ENCODE data around the gene NHS. TPM values are rescaled to one million over a fixed set of nuclear protein-coding genes. Genes with fewer than 3 reads are reported as not detected.

The NHS gene
- 3.0 and 3.1 TPM in 2 replicates for total RNA-seq (2014; rRNA removed; shearing (Covaris generic))

DNA sequence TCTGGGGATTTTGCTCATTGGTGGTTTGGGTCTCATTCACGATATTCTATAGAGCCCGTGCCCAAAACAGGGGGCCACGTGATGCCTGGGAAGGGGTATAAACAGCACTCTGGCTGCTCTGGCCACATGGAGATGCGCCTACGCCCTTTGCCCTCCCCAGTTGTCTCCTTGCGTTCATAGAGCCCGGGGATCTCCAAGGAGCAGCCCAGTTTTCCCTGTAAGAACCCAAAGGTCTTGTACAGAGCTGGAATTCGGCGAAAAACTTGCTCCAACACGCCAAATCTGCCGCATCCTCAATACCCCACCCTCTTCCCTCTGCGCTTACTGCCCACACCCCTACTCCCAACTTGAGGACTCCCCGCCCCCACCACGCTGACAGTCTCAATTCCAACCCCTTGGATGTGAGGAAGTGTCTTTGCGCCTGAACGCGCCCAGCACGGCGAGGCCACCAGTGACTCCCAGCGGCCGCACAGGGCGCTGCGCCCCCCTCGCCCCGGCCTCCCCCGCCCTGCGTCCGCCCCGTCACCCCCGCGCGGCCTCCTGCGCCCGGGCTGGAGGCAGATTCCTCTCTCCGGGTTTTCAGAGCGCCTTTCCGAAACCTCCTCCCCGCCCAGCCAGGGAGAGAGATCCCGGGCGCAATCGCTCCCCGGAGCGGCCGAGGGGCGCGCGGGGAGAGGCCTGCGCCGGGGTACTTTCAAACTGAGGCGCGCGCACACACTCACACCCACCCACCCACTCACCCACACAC, at the start of gene NHS:
Gene NHS, plus strand, starts transcription at position 582 of the 748 bp plus-strand sequence. CDS start 558 bp downstream, outside the sequence.
- peak; percentile 62 for DNase-seq (ENCODE audit: low spot score)

DNA sequence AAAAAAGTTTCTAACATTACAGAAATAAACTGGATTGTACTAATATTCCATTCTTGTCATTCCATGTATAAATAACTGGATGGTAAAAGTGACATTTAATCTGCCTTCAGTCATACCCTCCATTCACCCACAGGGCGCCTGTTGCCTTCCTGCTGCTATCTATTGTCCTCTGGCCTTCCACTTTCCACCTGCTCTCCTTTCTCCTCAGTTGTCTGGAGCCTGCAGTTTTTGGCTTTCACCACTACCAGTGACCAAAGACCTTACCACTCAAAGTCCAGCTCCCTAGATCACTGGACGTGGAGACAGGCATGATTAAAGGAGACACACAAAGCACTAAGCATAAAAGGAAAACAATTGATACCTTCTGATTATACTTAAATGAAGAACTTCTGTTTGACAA, 46.2 kb upstream of the NHS start:
- no peak for DNase-seq (ENCODE audit: low spot score)

DNA sequence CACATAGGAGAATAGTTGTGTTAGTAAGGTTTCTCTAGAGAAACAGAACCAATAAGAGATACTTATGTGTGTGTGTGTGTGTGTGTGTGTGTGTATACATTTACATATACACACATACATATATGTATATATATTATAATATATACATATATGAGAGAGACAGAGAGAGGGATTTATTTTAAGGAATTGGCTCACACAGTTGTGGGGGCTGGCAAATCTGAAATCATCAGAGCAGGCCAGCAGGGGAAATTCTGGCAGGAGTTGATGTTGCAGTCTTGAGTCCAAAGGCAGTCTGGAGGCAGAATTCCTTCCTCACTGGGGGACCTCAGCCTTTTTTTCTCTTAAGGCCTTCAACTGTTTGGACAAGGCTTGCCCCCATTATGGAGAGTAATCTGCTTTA, 38.6 kb upstream of the NHS start:
- no peak for DNase-seq (ENCODE audit: low spot score)

DNA sequence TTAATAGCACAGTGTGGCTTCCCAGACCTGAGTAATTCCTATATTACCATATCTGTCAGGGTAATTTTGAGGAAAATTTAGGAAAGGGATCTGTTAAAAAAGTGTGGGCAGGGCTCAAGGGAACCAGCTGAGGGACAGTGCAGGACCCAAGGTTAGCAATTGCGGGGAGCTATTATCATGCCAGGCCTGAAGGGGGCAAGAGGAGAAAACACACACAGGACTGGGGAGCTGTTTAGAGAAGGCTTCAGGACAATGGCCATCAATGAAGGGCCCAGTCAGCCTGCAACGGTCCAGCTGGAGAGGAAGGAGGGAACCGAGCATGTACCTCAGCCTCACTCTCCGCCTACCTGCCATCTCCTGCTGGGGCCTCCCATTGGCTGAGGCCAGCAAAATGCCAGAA, 19.0 kb upstream of the NHS start:
- no peak for DNase-seq (ENCODE audit: low spot score)

DNA sequence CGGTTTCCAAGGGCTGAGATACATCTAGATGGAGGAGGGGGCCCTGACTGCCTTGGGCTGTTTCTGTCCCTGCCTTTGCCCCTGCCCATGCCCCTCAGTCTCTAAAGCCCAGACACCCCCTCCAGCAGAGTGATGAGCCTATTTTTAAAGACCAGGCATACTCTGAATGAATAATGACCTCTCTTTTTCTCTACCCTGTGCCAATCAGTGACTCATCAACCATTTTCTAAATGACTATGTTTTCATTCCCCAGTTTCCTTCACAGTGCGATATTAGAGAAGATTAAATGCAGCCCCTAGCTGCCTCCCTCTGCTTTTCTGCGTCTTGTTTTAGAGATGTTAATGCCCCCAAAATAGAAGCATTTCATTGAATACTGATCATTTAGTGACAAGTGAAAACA, 15.5 kb upstream of the NHS start:
- DNase-seq (ENCODE audit: low spot score) = peak; percentile 45

DNA sequence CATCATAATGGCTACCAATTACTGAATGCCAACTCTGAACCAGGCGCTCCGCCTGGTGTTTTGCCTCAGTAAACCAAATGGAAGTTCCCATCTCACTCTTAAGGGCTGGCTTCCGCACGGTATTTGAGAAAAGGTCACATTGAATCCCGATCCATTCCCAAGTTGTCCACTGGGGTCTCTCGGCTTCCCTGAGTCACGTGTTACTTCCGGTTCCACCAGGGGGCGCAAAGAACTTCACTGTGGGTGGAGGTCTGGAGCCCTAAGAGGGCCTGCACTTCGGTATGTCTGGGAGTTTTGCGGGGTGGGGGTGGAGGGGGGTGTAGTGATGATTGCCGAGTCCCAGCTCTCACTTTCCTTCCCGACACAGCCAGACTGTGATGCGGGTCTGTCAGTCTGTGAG, 13.4 kb upstream of the NHS start:
- DNase-seq (ENCODE audit: low spot score) = peak; percentile 14

DNA sequence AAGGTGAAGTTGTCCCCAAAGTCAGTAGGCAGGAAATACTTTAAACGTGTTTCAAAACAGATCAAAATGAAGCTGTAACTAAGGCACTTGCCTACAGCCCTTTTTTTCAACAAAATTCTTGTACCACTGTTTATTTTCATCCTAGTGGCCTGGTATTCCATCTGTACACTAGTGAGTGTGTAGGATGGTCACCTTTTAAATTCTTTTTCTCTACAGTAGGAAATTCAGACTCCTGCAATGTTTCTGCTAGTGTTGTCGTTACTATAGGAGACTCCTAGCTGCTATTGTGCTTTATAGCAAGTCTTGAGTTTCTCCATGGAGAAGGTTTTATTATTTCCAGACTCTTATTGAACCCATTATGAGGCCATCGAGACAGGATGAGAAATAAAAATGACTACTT, 7.0 kb upstream of the NHS start:
- DNase-seq (ENCODE audit: low spot score) = no peak

DNA sequence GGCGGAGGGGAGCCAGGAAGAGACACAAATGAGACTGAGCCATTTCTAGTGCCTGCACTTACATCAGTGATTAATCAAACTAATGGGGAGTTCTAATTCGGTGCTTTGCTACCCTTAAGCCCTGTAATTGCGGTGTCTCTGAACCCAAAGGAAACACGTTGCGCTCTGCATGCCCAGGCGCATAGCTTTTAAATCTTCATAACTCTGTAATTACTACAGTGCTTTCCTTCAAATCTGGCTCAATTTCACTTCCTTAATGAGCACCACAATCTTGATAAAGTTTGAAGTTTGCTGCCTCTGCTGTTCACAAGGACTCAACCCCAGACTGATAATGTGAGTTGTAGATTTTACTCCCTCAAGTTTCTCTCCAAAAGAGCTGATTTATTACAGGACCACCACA, 5.7 kb upstream of the NHS start:
- DNase-seq (ENCODE audit: low spot score) = peak; percentile 5

DNA sequence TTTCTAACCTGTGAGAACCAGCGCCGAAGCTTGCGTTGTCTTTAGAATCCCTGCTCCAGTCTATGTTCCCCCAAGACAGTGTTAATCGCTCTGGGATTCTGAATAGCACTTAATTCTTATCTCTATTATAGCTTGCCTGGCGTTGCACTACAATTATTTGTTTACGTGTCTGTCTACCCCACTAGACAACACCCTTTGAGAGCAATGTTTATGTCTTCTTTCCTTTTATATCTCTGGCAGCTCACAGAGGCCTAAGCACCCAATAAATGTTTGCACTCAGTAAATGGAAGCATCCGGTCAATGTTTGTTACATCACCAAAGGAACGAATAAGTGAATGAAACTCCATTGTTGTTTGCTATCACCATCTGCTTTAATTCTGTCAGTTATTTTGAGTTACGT, 4.8 kb upstream of the NHS start:
- DNase-seq (ENCODE audit: low spot score) = no peak

DNA sequence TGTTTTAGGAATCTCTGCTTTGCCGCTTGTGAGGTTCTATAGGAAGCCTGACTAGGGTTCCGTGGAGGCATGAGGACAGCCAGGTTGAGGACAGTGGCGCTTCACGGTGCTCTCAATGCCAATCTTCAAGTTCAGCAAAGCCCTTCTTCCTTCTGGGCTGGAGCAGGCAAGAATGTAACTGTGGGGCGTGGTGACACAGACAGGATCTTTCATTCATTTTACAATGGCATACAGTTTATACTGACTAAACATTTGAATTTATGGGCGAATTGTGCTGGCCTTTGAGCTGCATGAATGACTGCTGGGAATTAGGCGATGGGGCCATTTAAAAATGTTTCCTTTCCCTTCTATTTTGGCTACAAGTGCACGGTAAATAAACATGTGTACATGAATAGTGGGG, 2.9 kb upstream of the NHS start:
- DNase-seq (ENCODE audit: low spot score) = no peak

DNA sequence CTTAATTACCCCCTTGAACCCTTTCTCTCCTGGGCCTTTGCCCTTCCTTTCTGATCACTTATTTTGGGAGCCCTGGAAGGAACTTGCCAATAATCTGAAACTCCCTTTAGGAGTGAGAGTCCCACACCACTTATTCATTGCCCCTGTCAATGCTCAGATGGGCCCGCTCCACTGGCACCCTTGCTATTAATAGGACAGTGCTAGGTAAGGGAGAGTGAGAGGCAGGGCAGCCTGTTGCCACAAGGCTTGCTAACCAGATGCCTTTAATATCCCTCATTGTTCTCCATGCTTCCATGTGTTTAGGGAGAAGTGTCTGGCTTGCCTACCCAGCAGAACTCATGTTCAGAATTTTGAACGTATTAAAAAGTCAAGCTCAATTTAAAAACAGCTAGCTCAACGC, 1.7 kb upstream of the NHS start:
- no peak for DNase-seq (ENCODE audit: low spot score)

DNA sequence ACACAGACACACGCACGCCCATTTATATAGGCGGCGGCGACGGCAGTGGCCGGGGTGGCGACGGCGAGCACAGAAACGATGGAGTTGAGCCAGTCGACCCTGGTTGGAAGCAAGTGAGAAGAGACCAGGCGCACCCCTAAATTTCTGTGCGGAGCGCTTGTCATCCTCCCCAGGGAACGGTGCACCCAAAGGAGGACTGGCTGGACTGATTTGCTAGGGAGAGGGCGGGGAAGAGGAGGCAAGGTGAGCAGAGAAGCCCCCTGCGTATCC, 302 bp downstream of the NHS start:
- peak; percentile 4 for DNase-seq (ENCODE audit: low spot score)

DNA sequence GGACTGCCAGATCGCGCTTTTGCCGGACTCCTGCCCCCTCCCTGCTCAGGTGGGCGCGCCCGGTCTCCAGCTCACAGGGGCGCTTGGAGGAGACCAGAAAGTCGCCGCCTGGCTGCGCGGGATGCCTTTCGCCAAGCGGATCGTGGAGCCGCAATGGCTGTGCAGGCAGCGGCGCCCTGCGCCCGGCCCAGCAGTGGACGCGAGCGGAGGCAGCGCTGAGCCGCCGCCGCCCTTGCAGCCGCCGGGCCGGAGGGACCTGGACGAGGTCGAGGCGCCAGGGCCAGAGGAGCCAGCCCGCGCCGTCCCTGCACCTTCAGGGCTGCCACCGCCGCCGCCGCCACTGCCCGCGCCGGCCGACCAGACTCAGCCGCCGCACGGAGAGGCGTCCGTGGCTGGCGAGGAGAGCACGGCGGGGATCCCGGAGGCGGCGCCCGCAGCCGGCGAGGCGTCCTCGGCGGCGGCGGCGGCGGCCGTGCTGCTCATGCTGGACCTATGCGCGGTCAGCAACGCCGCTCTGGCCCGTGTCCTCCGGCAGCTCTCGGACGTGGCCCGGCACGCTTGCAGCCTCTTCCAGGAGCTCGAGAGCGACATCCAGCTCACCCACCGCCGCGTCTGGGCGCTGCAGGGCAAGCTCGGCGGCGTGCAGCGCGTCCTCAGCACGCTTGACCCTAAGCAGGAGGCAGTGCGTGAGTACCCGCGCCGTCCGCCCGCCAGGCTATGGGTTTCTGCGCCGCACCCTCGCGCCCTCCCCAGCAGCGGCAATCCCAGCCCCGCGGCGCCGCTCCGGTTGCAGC, 834 bp downstream of the NHS start:
- DNase-seq (ENCODE audit: low spot score) = peak; percentile 3

DNA sequence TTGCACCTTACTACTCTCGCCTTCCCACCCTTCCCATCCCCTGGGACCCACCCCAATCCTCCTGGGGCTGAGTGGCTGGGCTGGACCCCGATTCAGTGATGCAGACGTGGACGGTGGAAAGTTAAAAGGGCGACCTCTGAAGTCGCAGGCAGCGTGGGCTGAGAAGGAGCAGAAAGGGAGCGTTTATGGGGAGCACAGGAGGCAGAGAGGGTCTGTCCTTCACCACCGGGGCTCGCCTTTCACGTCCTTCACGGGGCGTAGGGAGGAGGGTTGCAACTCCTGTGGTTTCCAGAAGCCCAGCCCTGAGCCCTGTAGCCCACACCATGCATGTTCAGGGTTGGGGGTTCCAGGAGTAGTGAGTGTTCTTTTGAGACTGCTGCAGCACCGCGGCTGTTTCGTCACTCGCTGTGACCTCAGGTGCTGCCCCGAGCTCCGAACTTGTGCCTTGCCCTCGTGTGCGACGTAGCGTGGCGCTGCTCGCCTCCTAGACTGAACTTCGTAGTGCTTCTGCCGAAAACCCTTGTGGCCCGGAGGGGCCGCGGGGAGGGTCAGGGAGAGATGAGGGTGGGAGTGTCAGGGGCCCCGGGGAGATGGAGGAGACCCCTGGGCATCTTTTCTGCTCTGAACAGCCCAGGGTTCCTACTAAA, 1.6 kb downstream of the NHS start:
- DNase-seq (ENCODE audit: low spot score) = peak; percentile 2

DNA sequence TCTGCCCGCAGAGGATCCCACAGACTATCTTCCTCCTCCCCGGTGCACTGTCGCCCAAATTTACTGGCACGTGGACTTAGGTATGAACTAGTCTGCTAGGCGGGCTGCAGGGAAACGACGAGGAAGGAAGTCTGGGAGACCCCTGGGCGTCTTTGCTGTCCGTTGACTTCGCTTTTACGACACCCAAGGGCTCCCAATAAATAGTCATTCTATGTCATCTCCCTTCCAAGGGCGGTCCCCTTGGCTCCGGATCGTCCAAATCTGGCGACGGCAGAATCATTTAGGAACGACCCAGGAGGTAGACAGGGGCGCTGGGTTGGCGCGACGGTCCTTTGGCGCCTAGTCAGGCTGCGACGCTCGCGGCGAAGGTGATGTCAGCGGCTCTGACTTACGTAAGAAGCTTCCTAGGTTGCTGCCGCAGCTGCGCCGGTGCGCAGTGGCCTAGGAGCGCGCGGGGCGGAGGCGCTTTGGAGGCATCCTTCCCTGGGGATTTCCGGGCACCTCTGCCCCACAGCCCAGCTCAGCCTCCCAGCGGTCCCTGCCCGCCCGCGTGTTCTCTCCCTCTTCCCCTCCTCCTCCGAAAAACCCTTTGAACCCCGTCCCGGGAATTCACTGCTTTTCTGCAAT, 2.2 kb downstream of the NHS start:
- peak; percentile 58 for DNase-seq (ENCODE audit: low spot score)

DNA sequence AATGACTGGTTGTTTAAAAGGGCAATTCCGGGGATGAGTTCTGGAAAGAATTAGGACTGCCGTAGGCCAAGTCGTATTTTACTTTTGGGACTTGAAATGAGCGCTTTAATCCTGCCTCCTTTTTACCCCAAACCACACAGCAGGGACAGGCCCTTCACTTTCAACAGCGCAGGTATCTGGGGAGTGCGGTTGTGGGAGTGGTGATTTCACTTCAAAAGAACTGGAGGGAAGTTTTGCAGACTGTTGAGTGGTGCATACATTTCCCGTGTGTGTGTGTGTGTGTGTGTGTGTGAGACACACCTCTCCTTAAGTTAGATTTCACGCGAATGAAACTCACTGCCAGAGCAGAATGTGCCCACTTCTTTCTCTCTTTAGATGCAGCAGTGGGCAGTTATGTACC, 2.8 kb downstream of the NHS start:
- peak; percentile 2 for DNase-seq (ENCODE audit: low spot score)

DNA sequence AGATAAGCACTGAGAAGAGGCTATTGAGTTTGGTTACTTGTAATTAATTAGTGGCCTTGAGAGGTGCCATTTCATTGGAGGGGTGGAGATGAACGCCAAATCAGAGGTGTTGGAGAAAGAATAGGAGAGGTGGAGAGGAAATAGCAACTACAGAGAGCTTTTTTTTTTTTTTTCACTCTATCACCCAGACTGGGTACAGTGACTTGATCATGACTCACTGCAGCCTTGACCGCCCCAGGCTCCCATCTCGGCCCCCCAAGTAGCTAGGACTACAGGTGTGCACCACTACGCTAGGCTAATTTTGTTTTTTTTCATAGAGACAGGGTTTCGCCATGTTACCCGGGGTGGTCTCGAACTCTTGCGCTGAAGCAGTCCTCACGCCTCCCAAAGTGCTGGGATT, 5.2 kb downstream of the NHS start:
- peak; percentile 18 for DNase-seq (ENCODE audit: low spot score)

DNA sequence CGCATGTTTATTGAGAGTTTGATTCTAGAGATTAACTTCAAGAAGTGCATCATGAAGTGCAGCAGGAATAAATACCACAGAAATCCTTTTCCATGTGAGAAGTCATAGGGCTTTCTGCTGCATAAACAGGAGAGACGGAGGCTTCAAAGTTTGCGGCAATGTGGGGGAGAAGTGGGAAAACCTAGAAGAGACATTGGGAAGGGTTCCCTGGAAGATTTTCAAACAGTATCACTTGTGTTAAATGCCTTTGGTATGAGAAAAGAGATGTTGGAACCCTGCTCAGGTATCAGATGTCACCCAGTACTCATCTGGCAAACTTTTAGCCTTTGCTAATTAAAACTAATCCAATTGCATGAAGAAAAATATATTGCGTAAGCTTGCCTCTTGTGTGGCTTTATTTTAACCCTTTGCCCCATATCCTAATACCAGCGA, 15.4 kb downstream of the NHS start:
- no peak for DNase-seq (ENCODE audit: low spot score)

DNA sequence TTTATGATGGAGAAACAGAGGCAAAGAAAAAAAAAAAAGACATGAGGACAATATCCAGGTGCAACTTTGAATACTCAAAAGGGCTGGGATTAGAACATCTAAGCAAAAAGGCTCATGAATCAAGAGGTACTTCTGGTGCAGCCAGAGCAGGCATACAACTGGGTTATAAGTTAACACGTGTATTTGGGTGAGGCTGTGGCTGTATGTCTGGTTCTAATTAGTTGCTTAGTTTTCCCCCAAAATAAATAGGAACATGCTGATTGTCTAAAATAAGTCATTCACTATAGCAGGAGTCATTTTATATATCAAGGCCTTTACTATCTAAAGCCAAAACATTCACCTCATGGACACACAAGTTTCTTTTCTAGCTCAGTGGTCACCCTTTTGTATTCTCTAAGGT, 20.2 kb downstream of the NHS start:
- DNase-seq (ENCODE audit: low spot score) = no peak

DNA sequence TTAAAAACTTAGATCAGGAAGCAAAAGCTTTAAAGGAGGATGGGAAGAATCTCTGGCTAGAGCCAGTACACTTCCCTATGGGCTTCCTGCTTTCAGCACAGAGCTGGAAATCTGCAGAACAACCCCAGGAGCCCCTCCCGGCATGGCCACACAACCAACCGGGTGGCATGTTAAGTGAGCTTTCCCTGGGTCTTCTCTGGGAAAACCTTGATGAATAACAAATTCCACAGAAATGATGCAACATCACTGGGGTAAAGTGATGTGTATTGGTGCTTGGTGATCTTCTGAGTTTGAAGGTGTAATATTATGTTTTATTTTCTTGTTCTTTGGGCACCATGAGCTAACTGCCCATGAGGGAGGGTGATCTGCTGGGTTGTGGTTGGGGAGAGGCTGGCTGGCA, 22.1 kb downstream of the NHS start:
- peak; percentile 59 for DNase-seq (ENCODE audit: low spot score)

DNA sequence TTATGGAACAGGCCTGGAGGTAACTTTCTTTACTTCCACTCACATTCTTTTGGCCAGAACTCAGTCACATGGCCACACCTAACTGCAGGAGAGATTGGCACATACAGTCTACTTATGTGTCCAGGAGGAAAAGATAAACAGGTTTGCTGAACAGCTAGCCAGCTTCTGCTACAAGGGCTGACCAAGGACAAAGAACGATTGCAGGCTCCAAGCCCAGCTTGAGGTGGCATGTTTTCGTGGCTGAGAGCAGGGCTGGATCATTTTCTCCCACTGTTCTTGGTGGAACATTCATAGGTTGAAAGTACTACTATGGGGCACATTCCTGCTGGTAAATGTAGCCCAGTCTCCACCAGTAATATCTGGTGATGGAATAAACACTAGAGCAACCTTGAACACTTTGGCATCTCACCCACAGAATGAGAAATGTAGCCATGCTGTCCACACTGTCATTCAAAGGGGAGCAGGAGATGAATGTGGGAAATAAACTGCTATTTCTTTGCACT, 28.2 kb downstream of the NHS start:
- no peak for DNase-seq (ENCODE audit: low spot score)

DNA sequence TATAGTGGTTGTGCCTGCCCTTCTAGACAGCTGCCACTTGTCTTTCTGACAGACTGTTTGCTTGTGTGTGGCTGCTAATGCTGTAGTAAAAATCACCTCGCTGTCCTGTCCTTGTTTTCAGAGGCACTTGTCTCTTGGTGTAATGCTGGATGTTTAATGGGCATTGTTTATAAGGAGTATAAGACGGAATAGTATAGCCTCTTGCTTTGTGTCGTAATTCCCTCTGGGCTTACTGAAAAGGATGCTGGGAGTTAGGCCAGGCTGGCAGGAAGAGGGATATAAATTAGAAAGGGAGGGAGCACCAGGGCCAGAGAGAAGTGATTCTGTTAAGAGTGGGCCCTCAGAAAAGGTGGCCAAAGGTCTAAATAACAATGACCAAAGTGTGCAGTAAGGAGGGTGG, 29.0 kb downstream of the NHS start:
- DNase-seq (ENCODE audit: low spot score) = no peak
